Activated CD4-positive, alpha-beta T cell treated with anti-CD3 and anti-CD28 coated beads, Interleukin-2, amount 10 ng/mL, durations not matched to agents 7 days and 5 days (primary cell): ENCODE measurements around the gene SCEL. TPM values are rescaled to one million over a fixed set of nuclear protein-coding genes. Genes with fewer than 3 reads are reported as not detected.

ENCODE experiments used
- total RNA-seq, 2 experiments: library from RNA; stranded (reverse); gene quantifications; one replicate each; pipeline ENCODE4 v1.2.3, GENCODE V29; 2021

Gene SCEL
- total RNA-seq, 2 experiments from 2014 or later: not detected

Other genes with a start within 250 kb of the SCEL start
- 100 to 1,000 TPM; 118 to 129 TPM for gene MYCBP2, start 208.6 kb upstream of the SCEL start, total RNA-seq
- 10 to 100 TPM; 22.7 to 31.5 TPM for gene SLAIN1, start 162.0 kb downstream of the SCEL start, total RNA-seq